Measurements from ENCODE around the gene DBNDD1. TPM values are rescaled to one million over a fixed set of nuclear protein-coding genes. Genes with fewer than 3 reads are reported as not detected.

Gene DBNDD1
- total RNA-seq, 1 experiment from 2014 or later = 32.4 TPM

GRCh38 chr16:90050969-90051368 is 31.7 kb upstream of the DBNDD1 start:
- Histone ChIP-seq H3K4me3 (no peak overlapping the region), H3K79me2 (ENCODE audit: low read depth) (no peaks in the 10 kb centered on the region), H3K27me3 (ENCODE audit: insufficient read depth, low read depth) (no peaks in the 10 kb centered on the region), H3K4me2 (no peak overlapping the region), H3K9me3 (ENCODE audit: insufficient read depth, low read depth) (peaks cover 17% of the 10 kb centered on the region), H4K20me1 (ENCODE audit: insufficient read depth) (no peaks in the 10 kb centered on the region), H3K4me1 (replicated peaks; ENCODE audit: insufficient read depth) (peaks cover 16% of the 10 kb centered on the region), H3K9me2 (ENCODE audit: insufficient read depth) (no peaks in the 10 kb centered on the region), H3K36me3 (ENCODE audit: low read depth) (no peaks in the 10 kb centered on the region), H2AFZ (no peak overlapping the region), H3K27ac (no peak overlapping the region), H3F3A (ENCODE audit: insufficient read depth, low read depth) (peaks cover 20% of the 10 kb centered on the region)
- ChIA-PET CTCF (interaction anchor here (1.0 kb wide), 1 partner anchor 31 kb away, joined by 3 read pairs; no protein-coding TSS in a partner anchor), POLR2A (ENCODE audit: unreplicated experiment) (interaction anchor here (0.6 kb wide), 2 partner anchors 22 to 164 kb away, joined by 4 read pairs; no protein-coding TSS in a partner anchor)
- TF ChIP-seq CTCF (conservative IDR thresholded peaks at IDR 0.05) = no peak
- intact Hi-C loops (cut with micrococcal nuclease; ENCODE audit: unreplicated experiment) = no loop called here
- DNase-seq = no peak
- BruUV-seq (replicated peaks) = no TSS peak

GRCh38 chr16:90048737-90049330 is 29.6 kb upstream of the DBNDD1 start:
- DNase-seq = no peak
- CTCF ChIA-PET = no interaction called here
- Histone ChIP-seq H3F3A (ENCODE audit: insufficient read depth, low read depth) (peaks cover 34% of the 10 kb centered on the region), H3K27me3 (ENCODE audit: insufficient read depth, low read depth) (no peaks in the 10 kb centered on the region), H2AFZ (no peak overlapping the region), H3K79me2 (ENCODE audit: low read depth) (no peaks in the 10 kb centered on the region), H3K4me2 (no peak overlapping the region), H3K36me3 (ENCODE audit: low read depth) (no peaks in the 10 kb centered on the region), H3K9me3 (ENCODE audit: insufficient read depth, low read depth) (peaks cover under 1% of the 10 kb centered on the region; the same call in 1 of the 2 replicates), H3K9me2 (ENCODE audit: insufficient read depth) (no peaks in the 10 kb centered on the region), H3K4me1 (replicated peaks; ENCODE audit: insufficient read depth) (peaks cover 25% of the 10 kb centered on the region), H3K4me3 (no peak overlapping the region), H4K20me1 (ENCODE audit: insufficient read depth) (peaks cover 6% of the 10 kb centered on the region; the same call in 1 of the 2 replicates), H3K27ac (no peak overlapping the region)
- POLR2A ChIA-PET (ENCODE audit: unreplicated experiment) = no interaction called here
- TF ChIP-seq EZH2 (IDR thresholded peaks at IDR 0.05; ENCODE audit: low read depth) (no peak), CTCF (conservative IDR thresholded peaks at IDR 0.05) (no peak)
- intact Hi-C loops (cut with micrococcal nuclease; ENCODE audit: unreplicated experiment) = loop anchor here (10.0 kb wide), 1 partner anchor 124 kb away; the partner anchor contains the start of gene TUBB3
- no TSS peak for BruUV-seq (replicated peaks)

- Histone ChIP-seq H3K9me3 (ENCODE audit: insufficient read depth, low read depth) (no peaks in the 10 kb centered on the region), H4K20me1 (ENCODE audit: insufficient read depth) (peaks cover 11% of the 10 kb centered on the region; the same call in 1 of the 2 replicates), H3K4me3 (no peak overlapping the region), H3F3A (ENCODE audit: insufficient read depth, low read depth) (peaks cover 39% of the 10 kb centered on the region), H3K4me1 (replicated peaks; ENCODE audit: insufficient read depth) (peaks cover 30% of the 10 kb centered on the region), H3K9me2 (ENCODE audit: insufficient read depth) (no peaks in the 10 kb centered on the region), H3K36me3 (ENCODE audit: low read depth) (no peaks in the 10 kb centered on the region), H3K79me2 (ENCODE audit: low read depth) (no peaks in the 10 kb centered on the region), H3K4me2 (no peak overlapping the region), H3K27me3 (ENCODE audit: insufficient read depth, low read depth) (no peaks in the 10 kb centered on the region), H3K27ac (no peak overlapping the region), H2AFZ (no peak overlapping the region)
- intact Hi-C loops (cut with micrococcal nuclease; ENCODE audit: unreplicated experiment) = loop anchor here (10.0 kb wide), 1 partner anchor 124 kb away; the partner anchor contains the start of gene TUBB3
- ChIA-PET POLR2A (ENCODE audit: unreplicated experiment) (no interaction called here), CTCF (no interaction called here)
- DNase-seq = no peak
- no TSS peak for BruUV-seq (replicated peaks)
- TF ChIP-seq CTCF (conservative IDR thresholded peaks at IDR 0.05) (no peak), EZH2 (IDR thresholded peaks at IDR 0.05; ENCODE audit: low read depth) (no peak)
These were observed 29.1 kb upstream of the DBNDD1 start for GRCh38 chr16:90048347-90048722.
